ENCODE measurements around the gene RYR1.

Gene RYR1

DNA sequence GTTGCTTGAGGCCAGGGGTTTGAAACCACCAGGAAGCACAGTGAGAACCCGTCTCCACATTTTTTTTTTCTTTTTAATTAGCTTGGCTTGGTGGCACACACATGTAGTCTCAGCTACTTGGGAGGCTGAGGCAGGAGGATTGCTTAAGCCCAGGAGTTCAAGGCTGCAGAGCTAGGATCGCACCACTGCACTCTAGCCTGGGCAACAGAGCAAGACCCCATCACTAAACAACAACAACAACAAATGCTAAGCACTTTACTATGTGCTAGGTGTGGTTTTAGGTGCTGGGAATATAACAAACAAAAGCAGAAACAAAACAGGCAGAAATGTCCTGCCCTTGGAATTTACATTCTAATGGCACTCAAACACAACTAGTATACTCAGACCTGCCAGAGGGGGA lies 51.3 kb downstream of the RYR1 start:
- DNase-seq (ENCODE audit: low read depth): no peak
- no peak overlapping the region for H3K4me3 ChIP-seq (ENCODE audit: low read depth, low read length)
- TF ChIP-seq POLR2A (IDR thresholded peaks at IDR 0.05; ENCODE audit: extremely low read depth, insufficient read length): no peak
- TF ChIP-seq, protein P1, sequence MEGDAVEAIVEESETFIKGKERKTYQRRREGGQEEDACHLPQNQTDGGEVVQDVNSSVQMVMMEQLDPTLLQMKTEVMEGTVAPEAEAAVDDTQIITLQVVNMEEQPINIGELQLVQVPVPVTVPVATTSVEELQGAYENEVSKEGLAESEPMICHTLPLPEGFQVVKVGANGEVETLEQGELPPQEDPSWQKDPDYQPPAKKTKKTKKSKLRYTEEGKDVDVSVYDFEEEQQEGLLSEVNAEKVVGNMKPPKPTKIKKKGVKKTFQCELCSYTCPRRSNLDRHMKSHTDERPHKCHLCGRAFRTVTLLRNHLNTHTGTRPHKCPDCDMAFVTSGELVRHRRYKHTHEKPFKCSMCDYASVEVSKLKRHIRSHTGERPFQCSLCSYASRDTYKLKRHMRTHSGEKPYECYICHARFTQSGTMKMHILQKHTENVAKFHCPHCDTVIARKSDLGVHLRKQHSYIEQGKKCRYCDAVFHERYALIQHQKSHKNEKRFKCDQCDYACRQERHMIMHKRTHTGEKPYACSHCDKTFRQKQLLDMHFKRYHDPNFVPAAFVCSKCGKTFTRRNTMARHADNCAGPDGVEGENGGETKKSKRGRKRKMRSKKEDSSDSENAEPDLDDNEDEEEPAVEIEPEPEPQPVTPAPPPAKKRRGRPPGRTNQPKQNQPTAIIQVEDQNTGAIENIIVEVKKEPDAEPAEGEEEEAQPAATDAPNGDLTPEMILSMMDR (IDR thresholded peaks at IDR 0.05; ENCODE audit: low read depth, low read length): no peak

DNA sequence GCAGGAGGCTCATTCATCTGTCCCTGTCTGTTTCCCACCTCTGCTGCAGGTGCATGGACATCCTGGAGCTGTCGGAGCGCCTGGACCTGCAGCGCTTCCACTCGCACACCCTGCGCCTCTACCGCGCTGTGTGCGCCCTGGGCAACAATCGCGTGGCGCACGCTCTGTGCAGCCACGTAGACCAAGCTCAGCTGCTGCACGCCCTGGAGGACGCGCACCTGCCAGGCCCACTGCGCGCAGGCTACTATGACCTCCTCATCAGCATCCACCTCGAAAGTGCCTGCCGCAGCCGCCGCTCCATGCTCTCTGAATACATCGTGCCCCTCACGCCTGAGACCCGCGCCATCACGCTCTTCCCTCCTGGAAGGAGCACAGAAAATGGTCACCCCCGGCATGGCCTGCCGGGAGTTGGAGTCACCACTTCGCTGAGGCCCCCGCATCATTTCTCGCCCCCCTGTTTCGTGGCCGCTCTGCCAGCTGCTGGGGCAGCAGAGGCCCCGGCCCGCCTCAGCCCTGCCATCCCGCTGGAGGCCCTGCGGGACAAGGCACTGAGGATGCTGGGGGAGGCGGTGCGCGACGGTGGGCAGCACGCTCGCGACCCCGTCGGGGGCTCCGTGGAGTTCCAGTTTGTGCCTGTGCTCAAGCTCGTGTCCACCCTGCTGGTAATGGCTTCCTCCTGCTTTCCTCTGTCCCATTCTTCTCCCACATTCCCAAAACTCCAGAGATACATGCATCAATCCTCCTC lies 52.2 kb downstream of the RYR1 start:
- no peak for TF ChIP-seq MYC (IDR thresholded peaks at IDR 0.05; ENCODE audit: low read depth, low read length)
- TF ChIP-seq, protein P2, sequence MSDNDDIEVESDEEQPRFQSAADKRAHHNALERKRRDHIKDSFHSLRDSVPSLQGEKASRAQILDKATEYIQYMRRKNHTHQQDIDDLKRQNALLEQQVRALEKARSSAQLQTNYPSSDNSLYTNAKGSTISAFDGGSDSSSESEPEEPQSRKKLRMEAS (IDR thresholded peaks at IDR 0.05; ENCODE audit: low read depth, low read length): no peak
- TF ChIP-seq POLR2A (IDR thresholded peaks at IDR 0.05; ENCODE audit: extremely low read depth, insufficient read length): no peak
- TF ChIP-seq, protein P1 (IDR thresholded peaks at IDR 0.05; ENCODE audit: low read depth, low read length): no peak
- no peak overlapping the region for H3K4me3 ChIP-seq (ENCODE audit: low read depth, low read length)
- no peak for DNase-seq (ENCODE audit: low read depth)

DNA sequence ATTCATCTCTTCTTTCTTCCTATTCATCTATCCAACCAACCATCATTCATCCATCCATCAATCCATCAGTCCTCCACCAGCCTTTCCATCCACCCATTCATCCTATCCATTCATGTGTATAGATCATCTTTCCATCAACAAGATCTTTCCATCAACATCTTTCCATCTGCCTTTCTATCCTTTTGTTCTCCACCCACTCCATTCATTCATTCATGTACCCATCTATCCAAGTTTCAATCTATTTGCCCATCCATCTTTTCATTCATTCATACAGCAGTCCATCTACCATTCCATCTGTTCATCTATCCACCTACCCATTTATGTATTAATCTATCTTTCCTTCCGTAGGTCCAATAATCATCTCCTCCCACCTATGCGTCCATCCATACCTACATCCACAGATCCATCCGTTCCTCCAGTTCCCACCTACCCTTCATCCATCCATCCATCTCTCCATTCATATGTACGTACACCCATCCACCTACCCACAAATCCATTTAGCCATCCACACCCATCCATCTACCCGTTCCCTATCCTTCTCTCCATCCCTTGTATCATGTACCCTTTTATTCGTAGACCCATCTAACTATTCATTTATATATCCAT lies 53.3 kb downstream of the RYR1 start:
- TF ChIP-seq MYC (IDR thresholded peaks at IDR 0.05; ENCODE audit: low read depth, low read length): no peak
- TF ChIP-seq, protein P2 (IDR thresholded peaks at IDR 0.05; ENCODE audit: low read depth, low read length): no peak
- no peak overlapping the region for H3K4me3 ChIP-seq (ENCODE audit: low read depth, low read length)
- DNase-seq (ENCODE audit: low read depth): no peak

DNA sequence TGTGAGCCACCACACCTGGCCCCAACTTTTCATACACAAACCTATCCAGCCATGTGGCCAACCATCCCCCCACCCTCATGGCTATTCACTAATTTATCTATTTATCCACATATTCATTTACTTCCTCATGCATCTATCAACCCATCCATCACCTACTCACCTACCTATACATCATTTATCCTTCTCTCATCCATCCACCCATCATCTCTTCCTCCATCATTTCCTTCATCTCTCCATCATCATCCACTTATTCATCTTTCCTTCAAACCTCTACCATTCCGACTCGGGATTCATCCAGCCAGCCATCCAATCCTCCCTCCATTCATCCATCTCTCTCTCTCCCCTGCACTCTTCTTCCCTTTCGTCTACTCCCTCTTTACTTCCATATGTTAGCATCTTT lies 54.6 kb downstream of the RYR1 start:
- no peak for TF ChIP-seq MYC (IDR thresholded peaks at IDR 0.05; ENCODE audit: low read depth, low read length)
- no peak overlapping the region for H3K4me3 ChIP-seq (ENCODE audit: low read depth, low read length)
- DNase-seq (ENCODE audit: low read depth): no peak

DNA sequence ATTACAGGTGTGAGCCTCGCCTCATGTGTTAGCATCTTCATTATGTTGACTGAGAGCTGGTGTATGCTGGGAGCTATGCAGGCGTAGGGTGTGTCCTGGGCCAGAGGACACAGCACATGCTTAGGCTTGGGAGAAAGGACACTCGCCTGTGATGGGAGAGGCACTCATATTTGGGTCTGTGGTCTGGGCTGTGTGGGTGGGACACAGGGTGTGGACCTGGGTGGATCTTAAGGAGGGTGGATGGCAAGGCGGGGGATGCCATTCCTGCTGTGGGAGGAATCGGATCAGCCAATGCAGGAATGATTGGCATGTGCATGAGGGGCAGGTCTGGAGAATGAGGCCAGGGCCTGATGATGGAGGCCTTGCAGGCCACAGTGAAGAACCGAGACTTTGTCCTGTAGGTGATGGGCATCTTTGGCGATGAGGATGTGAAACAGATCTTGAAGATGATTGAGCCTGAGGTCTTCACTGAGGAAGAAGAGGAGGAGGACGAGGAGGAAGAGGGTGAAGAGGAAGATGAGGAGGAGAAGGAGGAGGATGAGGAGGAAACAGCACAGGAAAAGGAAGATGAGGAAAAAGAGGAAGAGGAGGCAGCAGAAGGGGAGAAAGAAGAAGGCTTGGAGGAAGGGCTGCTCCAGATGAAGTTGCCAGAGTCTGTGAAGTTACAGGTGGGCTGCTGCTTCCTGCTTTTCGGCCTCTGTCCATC lies 55.4 kb downstream of the RYR1 start:
- H3K4me3 ChIP-seq (ENCODE audit: low read depth, low read length): no peak overlapping the region
- no peak for DNase-seq (ENCODE audit: low read depth)
- TF ChIP-seq, protein P1 (IDR thresholded peaks at IDR 0.05; ENCODE audit: low read depth, low read length): no peak
- no peak for TF ChIP-seq MYC (IDR thresholded peaks at IDR 0.05; ENCODE audit: low read depth, low read length)
- TF ChIP-seq POLR2A (IDR thresholded peaks at IDR 0.05; ENCODE audit: extremely low read depth, insufficient read length): no peak
- TF ChIP-seq, protein P2 (IDR thresholded peaks at IDR 0.05; ENCODE audit: low read depth, low read length): no peak

DNA sequence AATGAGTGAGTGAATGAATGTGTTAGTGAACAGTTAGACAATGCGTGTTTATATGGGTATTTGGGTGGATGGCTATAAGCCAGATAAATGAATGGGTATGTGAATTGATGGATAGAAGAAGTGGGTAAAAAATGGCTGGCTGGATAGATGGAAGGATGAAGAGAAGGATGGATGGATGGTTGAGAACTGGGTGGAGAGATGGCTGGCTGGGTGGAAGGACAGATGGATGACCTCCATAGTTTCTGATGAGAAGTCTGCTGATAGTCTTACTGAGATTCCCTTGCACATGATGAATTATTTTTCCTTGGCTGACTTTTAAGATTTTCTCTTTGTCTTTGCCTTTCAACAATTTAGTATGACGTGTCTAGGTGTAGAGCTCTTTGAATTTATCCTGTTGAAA lies 57.4 kb downstream of the RYR1 start:
- TF ChIP-seq, protein P2 (IDR thresholded peaks at IDR 0.05; ENCODE audit: low read depth, low read length): no peak
- TF ChIP-seq POLR2A (IDR thresholded peaks at IDR 0.05; ENCODE audit: extremely low read depth, insufficient read length) (no peak), MYC (IDR thresholded peaks at IDR 0.05; ENCODE audit: low read depth, low read length) (no peak)
- TF ChIP-seq, protein P1 (IDR thresholded peaks at IDR 0.05; ENCODE audit: low read depth, low read length): no peak
- H3K4me3 ChIP-seq (ENCODE audit: low read depth, low read length): no peak overlapping the region
- no peak for DNase-seq (ENCODE audit: low read depth)
